HCT116 (cell line): Measurements from ENCODE around the gene DHDH. TPM values are rescaled to one million over a fixed set of nuclear protein-coding genes. Genes with fewer than 3 reads are reported as not detected.

Experiments
- total RNA-seq: library from RNA; stranded (reverse); gene quantifications from one replicate; pipeline ENCODE4 v1.2.1, GENCODE V29; 2021; ENCODE audit not compliant: unreplicated experiment

The DHDH gene
- total RNA-seq, 1 experiment from 2014 or later = 8.6 TPM

Other genes with a start within 250 kb of the DHDH start
- gene FUT2, start 237.7 kb upstream of the DHDH start, total RNA-seq = 12.5 TPM
- gene MAMSTR, start 214.0 kb upstream of the DHDH start, total RNA-seq = 1.3 TPM
- gene RASIP1, start 193.1 kb upstream of the DHDH start, total RNA-seq = 1.9 TPM
- 1.7 TPM for gene IZUMO1, start 186.8 kb upstream of the DHDH start, total RNA-seq
- gene FUT1, start 181.1 kb upstream of the DHDH start, total RNA-seq = 14.1 TPM
- gene FGF21, start 178.2 kb upstream of the DHDH start, total RNA-seq = 0.81 TPM
- 66.1 TPM for gene BCAT2, start 122.7 kb upstream of the DHDH start, total RNA-seq
- 3.9 TPM for gene HSD17B14, start 97.2 kb upstream of the DHDH start, total RNA-seq
- gene PLEKHA4, start 65.1 kb upstream of the DHDH start, total RNA-seq = 20.4 TPM
- gene PPP1R15A, start 61.3 kb upstream of the DHDH start, total RNA-seq = 50.3 TPM
- gene TULP2, start 35.0 kb upstream of the DHDH start, total RNA-seq = not detected
- gene NUCB1, start 33.4 kb upstream of the DHDH start, total RNA-seq = 88.8 TPM
- gene BAX, start 21.2 kb downstream of the DHDH start, total RNA-seq = 96.4 TPM
- 1,885 TPM for gene FTL, start 31.6 kb downstream of the DHDH start, total RNA-seq
- 50.7 TPM for gene GYS1, start 59.6 kb downstream of the DHDH start, total RNA-seq
- 270 TPM for gene RUVBL2, start 60.2 kb downstream of the DHDH start, total RNA-seq
- gene LHB, start 83.4 kb downstream of the DHDH start, total RNA-seq = 3.7 TPM
- not detected for gene CGB3, start 90.6 kb downstream of the DHDH start, total RNA-seq
- gene CGB2, start 98.2 kb downstream of the DHDH start, total RNA-seq = 5.0 TPM
- gene CGB1, start 103.2 kb downstream of the DHDH start, total RNA-seq = 0.76 TPM
- not detected for gene CGB5, start 110.1 kb downstream of the DHDH start, total RNA-seq
- 0.34 TPM for gene CGB8, start 115.4 kb downstream of the DHDH start, total RNA-seq
- gene CGB7, start 124.0 kb downstream of the DHDH start, total RNA-seq = 5.4 TPM
- 1.7 TPM for gene NTF4, start 131.1 kb downstream of the DHDH start, total RNA-seq
- gene KCNA7, start 139.0 kb downstream of the DHDH start, total RNA-seq = not detected
- gene SNRNP70, start 151.8 kb downstream of the DHDH start, total RNA-seq = 236 TPM
- gene LIN7B, start 180.7 kb downstream of the DHDH start, total RNA-seq = 7.2 TPM
- gene C19orf73, start 185.4 kb downstream of the DHDH start, total RNA-seq = 2.2 TPM
- gene PPFIA3, start 185.8 kb downstream of the DHDH start, total RNA-seq = 28.1 TPM
- gene HRC, start 221.7 kb downstream of the DHDH start, total RNA-seq = not detected
- 44.2 TPM for gene TRPM4, start 224.1 kb downstream of the DHDH start, total RNA-seq